HCT116 (cell line): ENCODE measurements around the gene ISOC2. TPM values are rescaled to one million over a fixed set of nuclear protein-coding genes. Genes with fewer than 3 reads are reported as not detected.
A peak's percentile ranks its signal among the peaks of the same experiment; 100 is the strongest.

Source experiments
- ATAC-seq: fragments of 200-7000 bp; cut with Tn5 transposase; 2 replicates; pipeline ENCODE4 v1.9.1; 2020; ENCODE audit warnings: mild to moderate bottlenecking, moderate library complexity
- BruUV-seq: library from RNA; stranded (reverse); fragments of 400-500 nt; replicated peaks from 2 replicates; lab custom pipeline; 2021; lab: Mats Ljungman, UMichigan
- CTCF ChIA-PET: fragments of 300-600 bp; sonication (Branson Sonifier 250); formaldehyde crosslinking; loops from one replicate; lab custom pipeline; 2021; ENCODE audit warnings: antibody characterized with exemption; lab: Charles Lee
- POLR2A ChIA-PET: fragments of 300-600, 350-600 bp; sonication (Branson Sonifier 250); formaldehyde crosslinking; loops from one replicate; lab custom pipeline; 2021; ENCODE audit warnings: antibody characterized with exemption; lab: Charles Lee
- RAD21 ChIA-PET, 2 experiments: fragments of 300-600 bp; sonication (Branson Sonifier 250); formaldehyde crosslinking; loops; one replicate each; lab custom pipeline; 2023; ENCODE audit warnings: low total read pairs in 2 of 2; ENCODE audit not compliant: uncharacterized antibody in 2 of 2, unreplicated experiment in 2 of 2, low non-redundant PET in 1 of 2; lab: Charles Lee
- DNase-seq: peaks from one replicate; pipeline ENCODE4 v3.0.0-alpha.2; 2010; ENCODE audit warnings: low read depth, low spot score
- H2AFZ ChIP-seq: fragments of 200-600 bp; shearing (Covaris generic), sonication (generic); 2 replicates; pipeline ENCODE4 v1.6.1; 2017; ENCODE audit warnings: low read depth, mixed run types, mixed read lengths, antibody characterized with exemption, low read length; ENCODE audit not compliant: poor library complexity, severe bottlenecking
- H3K27ac ChIP-seq: 2 replicates; pipeline ENCODE4 v1.5.1; 2012; ENCODE audit warnings: low read depth, low read length
- H3K27me3 ChIP-seq: fragments of 200-600 bp; sonication (generic); 2 replicates; pipeline ENCODE4 v1.6.1; 2016; ENCODE audit warnings: mixed run types, low read length, mixed read lengths; ENCODE audit not compliant: insufficient read depth
- H3K36me3 ChIP-seq, 2 experiments: fragments of 200-500 bp in 1 of 2; fragments of 200-600 bp in 1 of 2; sonication (Bioruptor generic) in 1 of 2; sonication (generic) in 1 of 2; 2 replicates each; pipeline versions ENCODE4 v1.5.1 to v1.6.1; 2014 to 2016; ENCODE audit warnings: low read length in 2 of 2, inconsistent platforms in 1 of 2, mixed read lengths in 1 of 2, mixed run types in 1 of 2; ENCODE audit not compliant: insufficient read depth in 2 of 2, control insufficient read depth in 1 of 2
- H3K4me1 ChIP-seq, 2 experiments: fragments of 200-600 bp in 1 of 2; sonication (generic) in 1 of 2; 2 replicates each; pipeline versions ENCODE4 v1.5.1 to v1.6.1; 2012 to 2017; ENCODE audit warnings: low read length in 2 of 2, inconsistent platforms in 1 of 2, mild to moderate bottlenecking in 1 of 2, mixed read lengths in 1 of 2, mixed run types in 1 of 2, moderate library complexity in 1 of 2; ENCODE audit not compliant: insufficient read depth in 2 of 2, control insufficient read depth in 1 of 2
- H3K4me2 ChIP-seq: fragments of 200-600 bp; sonication (generic); 2 replicates; pipeline ENCODE4 v1.6.1; 2017; ENCODE audit warnings: mixed run types, low read length, mixed read lengths
- H3K4me3 ChIP-seq, 2 experiments: fragments of 200-600 bp in 1 of 2; sonication (generic) in 1 of 2; replicated peaks in 1 of 2; 2 replicates each; pipeline ENCODE4 v1.5.1; 2011 to 2016; ENCODE audit warnings: low read length in 2 of 2, control low read depth in 1 of 2, low read depth in 1 of 2, mild to moderate bottlenecking in 1 of 2, mixed read lengths in 1 of 2, mixed run types in 1 of 2
- H3K79me2 ChIP-seq: fragments of 200-600 bp; sonication (generic); 2 replicates; pipeline ENCODE4 v1.6.1; 2017; ENCODE audit warnings: mild to moderate bottlenecking, mixed run types, low read length, moderate library complexity, mixed read lengths; ENCODE audit not compliant: insufficient read depth
- H3K9ac ChIP-seq: fragments of 200-600 bp; sonication (generic); 2 replicates; pipeline ENCODE4 v1.6.1; 2016; ENCODE audit warnings: low read length, mixed read lengths
- H3K9me2 ChIP-seq: fragments of 200-600 bp; sonication (generic), shearing (Covaris generic); 2 replicates; pipeline ENCODE4 v1.6.1; 2017; ENCODE audit warnings: mixed run types, mild to moderate bottlenecking, moderate library complexity; ENCODE audit not compliant: insufficient read depth
- H3K9me3 ChIP-seq, 2 experiments: fragments of 200-500 bp in 1 of 2; fragments of 200-600 bp in 1 of 2; sonication (Bioruptor generic) in 1 of 2; sonication (generic) in 1 of 2; 2 replicates each; pipeline ENCODE4 v1.6.1; 2014 to 2017; ENCODE audit warnings: low read length in 2 of 2, mixed read lengths in 2 of 2, inconsistent platforms in 1 of 2, low read depth in 1 of 2, mild to moderate bottlenecking in 1 of 2, mixed run types in 1 of 2, moderate library complexity in 1 of 2; ENCODE audit not compliant: control insufficient read depth in 1 of 2, insufficient read depth in 1 of 2
- H4K20me1 ChIP-seq: fragments of 200-600 bp; sonication (generic), shearing (Covaris generic); 2 replicates; pipeline ENCODE4 v1.6.1; 2017; ENCODE audit warnings: mixed run types, mild to moderate bottlenecking, moderate library complexity; ENCODE audit not compliant: insufficient read depth
- CBX3 ChIP-seq: IDR thresholded peaks from 2 replicates; pipeline ENCODE4 v1.6.1; 2012; ENCODE audit warnings: low read depth
- CEBPB ChIP-seq: IDR thresholded peaks from 2 replicates; pipeline ENCODE4 v1.6.1; 2012; ENCODE audit warnings: low read depth
- ELF1 ChIP-seq: IDR thresholded peaks from 2 replicates; pipeline ENCODE4 v1.6.1; 2012; ENCODE audit warnings: low read depth, borderline replicate concordance
- FOSL1 ChIP-seq: IDR thresholded peaks from 2 replicates; pipeline ENCODE4 v1.6.1; 2012; ENCODE audit warnings: low read depth
- JUND ChIP-seq: IDR thresholded peaks from 2 replicates; pipeline ENCODE4 v1.6.1; 2012
- RAD21 ChIP-seq: IDR thresholded peaks from 2 replicates; pipeline ENCODE4 v1.6.1; 2012; ENCODE audit warnings: low read depth, mild to moderate bottlenecking
- TCF7L2 ChIP-seq: IDR thresholded peaks from 2 replicates; pipeline ENCODE4 v1.7.0; 2011; ENCODE audit warnings: borderline replicate concordance, inconsistent platforms; ENCODE audit not compliant: insufficient read depth, insufficient read length; ENCODE audit errors: extremely low read depth
- YY1 ChIP-seq: IDR thresholded peaks from 2 replicates; pipeline ENCODE4 v1.6.1; 2011; ENCODE audit warnings: low read length, low read depth, moderate library complexity, mild to moderate bottlenecking; ENCODE audit not compliant: insufficient replicate concordance; ENCODE audit errors: extremely low read depth
- ZFX ChIP-seq: fragments of 450-650 bp; IDR thresholded peaks from 2 replicates; pipeline ENCODE4 v1.6.1; 2017
- intact Hi-C: fragments of 100-400 bp; cut with micrococcal nuclease; formaldehyde crosslinking; loops from 2 replicates; pipeline ENCODE4 v1.10.0; 2022
- total RNA-seq: library from RNA; stranded (reverse); gene quantifications from one replicate; pipeline ENCODE4 v1.2.1, GENCODE V29; 2021; ENCODE audit not compliant: unreplicated experiment
- TF ChIP-seq, protein P1 (sequence below): IDR thresholded peaks from 2 replicates; pipeline ENCODE4 v1.6.1; 2012
- TF ChIP-seq, protein P2 (sequence below), 3 experiments: fragments of 200-600 bp in 1 of 3; sonication (generic) in 1 of 3; IDR thresholded peaks in 2 of 3; conservative IDR thresholded peaks in 1 of 3; 2 replicates each; pipeline ENCODE4 v1.5.1; 2012 to 2017; ENCODE audit warnings: low read depth in 2 of 3, low read length in 2 of 3, antibody characterized with exemption in 1 of 3, borderline replicate concordance in 1 of 3, control low read depth in 1 of 3, mild to moderate bottlenecking in 1 of 3, mixed read lengths in 1 of 3, mixed run types in 1 of 3, moderate library complexity in 1 of 3; ENCODE audit not compliant: insufficient read depth in 1 of 3

The ISOC2 gene
- total RNA-seq, 1 experiment from 2014 or later, result 56.8 TPM

- Histone ChIP-seq H3K4me1 (peaks cover 9 to 20% of the 10 kb centered on the region in 2 experiments), H3K36me3 (no peaks in the 10 kb centered on the region; a peak in 1 of 4 replicates), H3K27me3 (no peaks in the 10 kb centered on the region), H3K4me2 (peak overlapping the region; percentile 98), H3K4me3 (peak overlapping the region; percentile 98 to 99; a peak in 3 of 4 replicates), H3K79me2 (peaks cover 12% of the 10 kb centered on the region; the same call in 1 of the 2 replicates), H4K20me1 (no peaks in the 10 kb centered on the region)
- POLR2A ChIA-PET, result no interaction called here
- CTCF ChIA-PET, result no interaction called here
- intact Hi-C loops, result no loop called here
- BruUV-seq, result TSS peak; percentile 55
- ATAC-seq, result no peak
- TF ChIP-seq JUND (no peak), RAD21 (no peak), ELF1 (no peak), CEBPB (no peak), CBX3 (no peak), ZFX (no peak), FOSL1 (no peak), TCF7L2 (no peak), YY1 (no peak)
- TF ChIP-seq, protein P1, sequence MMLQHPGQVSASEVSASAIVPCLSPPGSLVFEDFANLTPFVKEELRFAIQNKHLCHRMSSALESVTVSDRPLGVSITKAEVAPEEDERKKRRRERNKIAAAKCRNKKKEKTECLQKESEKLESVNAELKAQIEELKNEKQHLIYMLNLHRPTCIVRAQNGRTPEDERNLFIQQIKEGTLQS, result no peak
- TF ChIP-seq, protein P2, sequence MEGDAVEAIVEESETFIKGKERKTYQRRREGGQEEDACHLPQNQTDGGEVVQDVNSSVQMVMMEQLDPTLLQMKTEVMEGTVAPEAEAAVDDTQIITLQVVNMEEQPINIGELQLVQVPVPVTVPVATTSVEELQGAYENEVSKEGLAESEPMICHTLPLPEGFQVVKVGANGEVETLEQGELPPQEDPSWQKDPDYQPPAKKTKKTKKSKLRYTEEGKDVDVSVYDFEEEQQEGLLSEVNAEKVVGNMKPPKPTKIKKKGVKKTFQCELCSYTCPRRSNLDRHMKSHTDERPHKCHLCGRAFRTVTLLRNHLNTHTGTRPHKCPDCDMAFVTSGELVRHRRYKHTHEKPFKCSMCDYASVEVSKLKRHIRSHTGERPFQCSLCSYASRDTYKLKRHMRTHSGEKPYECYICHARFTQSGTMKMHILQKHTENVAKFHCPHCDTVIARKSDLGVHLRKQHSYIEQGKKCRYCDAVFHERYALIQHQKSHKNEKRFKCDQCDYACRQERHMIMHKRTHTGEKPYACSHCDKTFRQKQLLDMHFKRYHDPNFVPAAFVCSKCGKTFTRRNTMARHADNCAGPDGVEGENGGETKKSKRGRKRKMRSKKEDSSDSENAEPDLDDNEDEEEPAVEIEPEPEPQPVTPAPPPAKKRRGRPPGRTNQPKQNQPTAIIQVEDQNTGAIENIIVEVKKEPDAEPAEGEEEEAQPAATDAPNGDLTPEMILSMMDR (IDR thresholded peaks at IDR 0.05 in 2 of 3, conservative IDR thresholded peaks at IDR 0.05 in 1 of 3; ENCODE audit: borderline replicate concordance in 1 of 3, insufficient read depth in 1 of 3, low read depth in 2 of 3, low read length in 2 of 3), result no peak
- TF ChIP-seq, all 23 proteins: peak for 0
- no peak for DNase-seq
- H3K9me2 ChIP-seq, result no peaks in the 10 kb centered on the region
- H3K27ac ChIP-seq, result no peak overlapping the region
- H2AFZ ChIP-seq, result no peak overlapping the region
- H3K9me3 ChIP-seq, result no peaks in the 10 kb centered on the region
- RAD21 ChIA-PET, result no interaction called here
- H3K9ac ChIP-seq, result no peak overlapping the region
Observed at GRCh38 chr19:55459950-55460657, 1.3 kb downstream of the ISOC2 start.
